ENCODE results near the gene RNF31. TPM values are rescaled to one million over a fixed set of nuclear protein-coding genes. Genes with fewer than 3 reads are reported as not detected.

Gene RNF31
- total and polyA plus RNA-seq, 2 of the 13 experiments (the other 11 are each of a cell fraction or from before 2014, with no cell fraction given) = 48.2 to 86.8 TPM

DNA sequence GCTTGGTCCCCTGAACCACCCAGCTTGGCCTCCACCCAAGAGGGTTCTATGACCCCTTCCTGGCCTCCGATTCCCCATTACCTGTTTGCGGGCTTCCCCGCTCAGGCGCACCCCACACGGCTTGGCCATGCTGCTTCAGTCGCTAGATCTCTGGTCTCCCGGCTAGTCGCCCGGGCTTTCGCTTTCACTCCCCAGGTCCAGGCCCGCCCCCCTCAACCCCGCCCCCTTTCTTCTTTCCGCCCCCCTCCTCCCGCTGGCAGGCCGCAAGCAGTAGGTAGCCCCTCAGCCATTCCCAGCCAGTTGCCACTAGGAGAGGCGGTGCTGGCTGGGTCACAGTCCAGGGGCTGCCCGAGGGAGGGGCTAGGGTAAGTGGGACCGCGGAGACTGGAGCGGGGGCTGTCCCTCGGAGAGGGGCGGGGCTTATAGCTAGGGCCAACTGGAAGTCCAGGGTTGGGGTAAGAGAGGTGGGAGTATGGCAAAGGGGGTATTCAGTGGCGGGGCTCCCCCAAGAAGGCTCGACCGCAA, 783 bp upstream of the RNF31 start, which contains the start of gene PSME2 (continued):
- TF ChIP-seq SRSF4 (IDR thresholded peaks at IDR 0.05; ENCODE audit: low read depth, low read length, poor library complexity, severe bottlenecking) = no peak
- TF ChIP-seq SMARCC2 (IDR thresholded peaks at IDR 0.05) = no peak
- no peak for TF ChIP-seq ZNF615 (CRISPR knock-in tag; IDR thresholded peaks at IDR 0.05; ENCODE audit: borderline replicate concordance)
- TF ChIP-seq SIN3A (IDR thresholded peaks at IDR 0.05; ENCODE audit: borderline replicate concordance, low read depth, low read length) = peak; percentile 88; the same call in 1 of the 2 replicates
- TF ChIP-seq, protein P1, sequence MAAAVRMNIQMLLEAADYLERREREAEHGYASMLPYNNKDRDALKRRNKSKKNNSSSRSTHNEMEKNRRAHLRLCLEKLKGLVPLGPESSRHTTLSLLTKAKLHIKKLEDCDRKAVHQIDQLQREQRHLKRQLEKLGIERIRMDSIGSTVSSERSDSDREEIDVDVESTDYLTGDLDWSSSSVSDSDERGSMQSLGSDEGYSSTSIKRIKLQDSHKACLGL (CRISPR knock-in tag; IDR thresholded peaks at IDR 0.05) = peak; percentile 95
- TF ChIP-seq, protein P2, sequence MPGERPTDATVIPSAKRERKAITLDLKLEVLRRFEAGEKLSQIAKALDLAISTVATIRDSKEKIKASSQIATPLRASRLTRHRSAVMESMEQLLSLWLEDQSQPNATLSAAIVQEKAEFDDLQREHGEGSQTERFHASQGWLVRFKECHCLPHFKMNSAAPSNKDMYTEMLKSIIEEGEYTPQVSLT (CRISPR knock-in tag; IDR thresholded peaks at IDR 0.05; ENCODE audit: borderline replicate concordance, low read depth) = no peak
- no peak for TF ChIP-seq ZNF460 (CRISPR knock-in tag; IDR thresholded peaks at IDR 0.05; ENCODE audit: borderline replicate concordance)
- no peak for TF ChIP-seq ZNF780A (CRISPR knock-in tag; IDR thresholded peaks at IDR 0.05)
- TF ChIP-seq, protein P3, sequence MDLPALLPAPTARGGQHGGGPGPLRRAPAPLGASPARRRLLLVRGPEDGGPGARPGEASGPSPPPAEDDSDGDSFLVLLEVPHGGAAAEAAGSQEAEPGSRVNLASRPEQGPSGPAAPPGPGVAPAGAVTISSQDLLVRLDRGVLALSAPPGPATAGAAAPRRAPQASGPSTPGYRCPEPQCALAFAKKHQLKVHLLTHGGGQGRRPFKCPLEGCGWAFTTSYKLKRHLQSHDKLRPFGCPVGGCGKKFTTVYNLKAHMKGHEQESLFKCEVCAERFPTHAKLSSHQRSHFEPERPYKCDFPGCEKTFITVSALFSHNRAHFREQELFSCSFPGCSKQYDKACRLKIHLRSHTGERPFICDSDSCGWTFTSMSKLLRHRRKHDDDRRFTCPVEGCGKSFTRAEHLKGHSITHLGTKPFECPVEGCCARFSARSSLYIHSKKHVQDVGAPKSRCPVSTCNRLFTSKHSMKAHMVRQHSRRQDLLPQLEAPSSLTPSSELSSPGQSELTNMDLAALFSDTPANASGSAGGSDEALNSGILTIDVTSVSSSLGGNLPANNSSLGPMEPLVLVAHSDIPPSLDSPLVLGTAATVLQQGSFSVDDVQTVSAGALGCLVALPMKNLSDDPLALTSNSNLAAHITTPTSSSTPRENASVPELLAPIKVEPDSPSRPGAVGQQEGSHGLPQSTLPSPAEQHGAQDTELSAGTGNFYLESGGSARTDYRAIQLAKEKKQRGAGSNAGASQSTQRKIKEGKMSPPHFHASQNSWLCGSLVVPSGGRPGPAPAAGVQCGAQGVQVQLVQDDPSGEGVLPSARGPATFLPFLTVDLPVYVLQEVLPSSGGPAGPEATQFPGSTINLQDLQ (CRISPR knock-in tag; IDR thresholded peaks at IDR 0.05) = no peak
- TF ChIP-seq GTF2F1 (IDR thresholded peaks at IDR 0.05; ENCODE audit: low read length) = 0 out of 2 replicates have a peak, but pooled peaks have one; percentile 42
- peak; percentile 97 for TF ChIP-seq SAP130 (CRISPR knock-in tag; IDR thresholded peaks at IDR 0.05; ENCODE audit: low read depth)
- TF ChIP-seq, protein P4, sequence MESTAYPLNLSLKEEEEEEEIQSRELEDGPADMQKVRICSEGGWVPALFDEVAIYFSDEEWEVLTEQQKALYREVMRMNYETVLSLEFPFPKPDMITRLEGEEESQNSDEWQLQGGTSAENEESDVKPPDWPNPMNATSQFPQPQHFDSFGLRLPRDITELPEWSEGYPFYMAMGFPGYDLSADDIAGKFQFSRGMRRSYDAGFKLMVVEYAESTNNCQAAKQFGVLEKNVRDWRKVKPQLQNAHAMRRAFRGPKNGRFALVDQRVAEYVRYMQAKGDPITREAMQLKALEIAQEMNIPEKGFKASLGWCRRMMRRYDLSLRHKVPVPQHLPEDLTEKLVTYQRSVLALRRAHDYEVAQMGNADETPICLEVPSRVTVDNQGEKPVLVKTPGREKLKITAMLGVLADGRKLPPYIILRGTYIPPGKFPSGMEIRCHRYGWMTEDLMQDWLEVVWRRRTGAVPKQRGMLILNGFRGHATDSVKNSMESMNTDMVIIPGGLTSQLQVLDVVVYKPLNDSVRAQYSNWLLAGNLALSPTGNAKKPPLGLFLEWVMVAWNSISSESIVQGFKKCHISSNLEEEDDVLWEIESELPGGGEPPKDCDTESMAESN (CRISPR knock-in tag; conservative IDR thresholded peaks at IDR 0.05) = peak; percentile 62
- no peak for TF ChIP-seq MLLT10 (CRISPR knock-in tag; IDR thresholded peaks at IDR 0.05)
- TF ChIP-seq, protein P5, sequence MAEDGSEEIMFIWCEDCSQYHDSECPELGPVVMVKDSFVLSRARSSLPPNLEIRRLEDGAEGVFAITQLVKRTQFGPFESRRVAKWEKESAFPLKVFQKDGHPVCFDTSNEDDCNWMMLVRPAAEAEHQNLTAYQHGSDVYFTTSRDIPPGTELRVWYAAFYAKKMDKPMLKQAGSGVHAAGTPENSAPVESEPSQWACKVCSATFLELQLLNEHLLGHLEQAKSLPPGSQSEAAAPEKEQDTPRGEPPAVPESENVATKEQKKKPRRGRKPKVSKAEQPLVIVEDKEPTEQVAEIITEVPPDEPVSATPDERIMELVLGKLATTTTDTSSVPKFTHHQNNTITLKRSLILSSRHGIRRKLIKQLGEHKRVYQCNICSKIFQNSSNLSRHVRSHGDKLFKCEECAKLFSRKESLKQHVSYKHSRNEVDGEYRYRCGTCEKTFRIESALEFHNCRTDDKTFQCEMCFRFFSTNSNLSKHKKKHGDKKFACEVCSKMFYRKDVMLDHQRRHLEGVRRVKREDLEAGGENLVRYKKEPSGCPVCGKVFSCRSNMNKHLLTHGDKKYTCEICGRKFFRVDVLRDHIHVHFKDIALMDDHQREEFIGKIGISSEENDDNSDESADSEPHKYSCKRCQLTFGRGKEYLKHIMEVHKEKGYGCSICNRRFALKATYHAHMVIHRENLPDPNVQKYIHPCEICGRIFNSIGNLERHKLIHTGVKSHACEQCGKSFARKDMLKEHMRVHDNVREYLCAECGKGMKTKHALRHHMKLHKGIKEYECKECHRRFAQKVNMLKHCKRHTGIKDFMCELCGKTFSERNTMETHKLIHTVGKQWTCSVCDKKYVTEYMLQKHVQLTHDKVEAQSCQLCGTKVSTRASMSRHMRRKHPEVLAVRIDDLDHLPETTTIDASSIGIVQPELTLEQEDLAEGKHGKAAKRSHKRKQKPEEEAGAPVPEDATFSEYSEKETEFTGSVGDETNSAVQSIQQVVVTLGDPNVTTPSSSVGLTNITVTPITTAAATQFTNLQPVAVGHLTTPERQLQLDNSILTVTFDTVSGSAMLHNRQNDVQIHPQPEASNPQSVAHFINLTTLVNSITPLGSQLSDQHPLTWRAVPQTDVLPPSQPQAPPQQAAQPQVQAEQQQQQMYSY (CRISPR knock-in tag; IDR thresholded peaks at IDR 0.05) = peak; percentile 97
- TF ChIP-seq ONECUT2 (CRISPR knock-in tag; IDR thresholded peaks at IDR 0.05) = no peak
- TF ChIP-seq KDM6A (CRISPR knock-in tag; IDR thresholded peaks at IDR 0.05; ENCODE audit: low read depth) = peak; percentile 64; the same call in 1 of the 2 replicates
- no peak for TF ChIP-seq NFE2L2 (IDR thresholded peaks at IDR 0.05; ENCODE audit: low read length)
- TF ChIP-seq HES4 (CRISPR knock-in tag; IDR thresholded peaks at IDR 0.05; ENCODE audit: borderline replicate concordance) = no peak
- TF ChIP-seq, protein P6, sequence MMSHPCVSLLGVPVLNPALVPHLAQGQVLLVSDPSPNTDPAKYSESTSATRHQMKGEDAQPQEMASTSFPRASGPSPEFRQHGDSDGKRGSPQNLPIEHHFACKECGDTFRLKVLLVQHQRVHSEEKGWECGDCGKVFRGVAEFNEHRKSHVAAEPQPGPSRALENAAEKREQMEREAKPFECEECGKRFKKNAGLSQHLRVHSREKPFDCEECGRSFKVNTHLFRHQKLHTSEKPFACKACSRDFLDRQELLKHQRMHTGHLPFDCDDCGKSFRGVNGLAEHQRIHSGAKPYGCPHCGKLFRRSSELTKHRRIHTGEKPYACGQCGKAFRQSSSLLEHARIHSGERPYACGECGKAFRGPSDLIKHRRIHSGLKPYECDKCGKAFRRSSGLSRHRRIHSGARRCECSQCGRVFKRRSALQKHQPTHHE (CRISPR knock-in tag; IDR thresholded peaks at IDR 0.05; ENCODE audit: borderline replicate concordance) = peak; percentile 86; the same call in 1 of the 2 replicates

Data from HepG2 (cell line).